ENCODE results near the gene KLB.
"Not testable (repeated sequence)": the region's sequence is repeated elsewhere in the genome, so short reads cannot be mapped to it uniquely, and the experiment has no call there.

The KLB gene

DNA sequence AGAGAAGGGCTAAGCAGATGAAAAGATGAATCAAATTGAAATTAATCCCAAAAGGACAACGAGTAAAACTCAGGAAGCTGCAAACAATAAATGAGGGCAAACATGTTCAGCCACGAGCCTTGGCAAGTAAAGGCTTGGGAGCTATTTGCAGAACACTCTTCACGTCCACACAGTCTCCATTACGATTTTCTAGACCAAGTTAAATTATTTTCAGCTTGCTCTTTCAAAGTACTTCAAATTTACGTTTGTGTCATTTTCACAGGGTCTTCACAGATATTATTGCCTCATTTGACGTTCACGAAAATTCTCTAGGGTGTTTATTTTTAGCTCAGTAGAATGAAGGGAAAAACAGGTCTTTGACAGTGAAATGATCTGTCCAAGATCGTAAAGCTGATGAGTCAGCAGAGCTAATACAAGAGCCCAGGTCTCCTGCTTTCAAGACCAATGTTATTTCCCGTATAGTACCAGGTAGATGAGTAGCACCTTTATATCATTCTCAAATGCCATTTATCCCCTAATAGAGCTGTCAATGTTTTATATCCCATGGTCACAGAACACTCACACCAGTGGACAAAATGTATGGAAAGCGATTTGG, 20.9 kb downstream of the KLB start:
- DNase-seq, result no peak

DNA sequence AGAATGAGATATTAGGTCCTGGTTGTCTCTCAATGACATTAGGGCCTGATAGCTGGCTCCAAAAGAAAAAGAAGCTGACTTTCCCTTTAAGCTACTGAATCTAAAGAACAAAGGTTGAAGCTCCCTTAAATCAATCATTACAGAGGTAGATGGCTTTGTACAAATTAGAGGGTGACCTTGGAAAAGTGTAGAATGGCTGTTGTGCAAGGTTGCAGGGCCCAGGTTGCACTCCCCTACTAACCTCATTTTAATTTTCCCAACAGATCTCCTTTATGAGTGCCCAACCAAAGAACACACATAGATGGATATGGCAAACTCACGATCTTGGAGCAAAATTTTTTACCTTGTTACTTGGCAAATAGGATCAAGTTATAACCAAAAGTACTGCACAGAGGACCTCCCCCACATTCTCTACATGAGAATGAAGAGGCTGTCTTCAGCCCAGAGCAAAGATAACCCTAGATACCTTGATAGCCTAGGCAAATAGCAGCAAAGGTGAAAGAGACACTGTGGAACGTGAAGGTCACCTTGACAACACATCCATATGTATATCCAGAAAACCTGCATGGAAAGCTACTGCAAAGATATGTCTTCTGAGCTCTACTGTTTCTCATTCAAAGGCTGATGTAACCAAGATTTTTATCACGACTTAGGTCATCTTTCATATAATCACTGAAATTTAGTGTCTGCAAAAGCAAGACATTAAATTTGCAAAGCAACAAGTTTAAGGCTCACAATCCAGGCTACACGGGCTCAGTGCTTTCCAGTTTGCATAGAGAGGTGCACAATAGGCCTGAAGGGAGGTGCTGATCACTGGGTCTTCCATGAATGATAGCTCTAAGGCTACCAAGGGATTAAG, 23.0 kb downstream of the KLB start:
- no peak for DNase-seq

- no peak for DNase-seq
These were observed 27.3 kb downstream of the KLB start for GRCh38 chr4:39433878-39434492.

GRCh38 chr4:39435659-39436563, 29.2 kb downstream of the KLB start:
- DNase-seq, result no peak

GRCh38 chr4:39441593-39441992, 34.9 kb downstream of the KLB start:
- DNase-seq, result no peak

DNA sequence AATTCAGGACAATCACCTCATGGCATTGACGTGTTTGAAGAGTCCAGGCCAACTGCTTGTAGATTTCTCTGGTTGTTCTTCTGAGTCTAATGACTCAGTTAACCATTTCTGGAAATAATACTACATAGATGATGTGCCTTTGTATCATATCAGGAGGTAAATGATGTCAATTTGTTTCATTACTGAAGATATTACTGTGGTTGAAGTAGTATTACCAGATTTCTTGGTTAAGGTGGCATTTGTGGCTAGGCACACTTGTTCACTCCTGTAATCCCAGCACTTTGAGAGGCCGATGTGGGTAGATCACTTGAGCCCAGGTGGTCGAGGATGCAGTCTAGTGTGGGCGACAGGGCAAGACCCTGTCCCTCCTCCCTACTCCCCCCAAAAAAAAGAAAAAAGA, 36.3 kb downstream of the KLB start:
- DNase-seq, result no peak

DNA sequence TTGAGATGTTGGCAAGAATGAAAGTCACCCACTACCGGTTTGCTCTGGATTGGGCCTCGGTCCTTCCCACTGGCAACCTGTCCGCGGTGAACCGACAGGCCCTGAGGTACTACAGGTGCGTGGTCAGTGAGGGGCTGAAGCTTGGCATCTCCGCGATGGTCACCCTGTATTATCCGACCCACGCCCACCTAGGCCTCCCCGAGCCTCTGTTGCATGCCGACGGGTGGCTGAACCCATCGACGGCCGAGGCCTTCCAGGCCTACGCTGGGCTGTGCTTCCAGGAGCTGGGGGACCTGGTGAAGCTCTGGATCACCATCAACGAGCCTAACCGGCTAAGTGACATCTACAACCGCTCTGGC, 39.7 kb downstream of the KLB start:
- DNase-seq, result no peak

DNA sequence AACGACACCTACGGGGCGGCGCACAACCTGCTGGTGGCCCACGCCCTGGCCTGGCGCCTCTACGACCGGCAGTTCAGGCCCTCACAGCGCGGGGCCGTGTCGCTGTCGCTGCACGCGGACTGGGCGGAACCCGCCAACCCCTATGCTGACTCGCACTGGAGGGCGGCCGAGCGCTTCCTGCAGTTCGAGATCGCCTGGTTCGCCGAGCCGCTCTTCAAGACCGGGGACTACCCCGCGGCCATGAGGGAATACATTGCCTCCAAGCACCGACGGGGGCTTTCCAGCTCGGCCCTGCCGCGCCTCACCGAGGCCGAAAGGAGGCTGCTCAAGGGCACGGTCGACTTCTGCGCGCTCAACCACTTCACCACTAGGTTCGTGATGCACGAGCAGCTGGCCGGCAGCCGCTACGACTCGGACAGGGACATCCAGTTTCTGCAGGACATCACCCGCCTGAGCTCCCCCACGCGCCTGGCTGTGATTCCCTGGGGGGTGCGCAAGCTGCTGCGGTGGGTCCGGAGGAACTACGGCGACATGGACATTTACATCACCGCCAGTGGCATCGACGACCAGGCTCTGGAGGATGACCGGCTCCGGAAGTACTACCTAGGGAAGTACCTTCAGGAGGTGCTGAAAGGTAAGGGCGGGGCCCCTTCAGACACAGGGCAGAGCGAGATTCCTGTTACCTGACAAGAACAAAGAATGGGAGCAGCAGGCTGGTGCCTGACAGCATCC, 40.3 kb downstream of the KLB start:
- peak; percentile 53 for DNase-seq

DNA sequence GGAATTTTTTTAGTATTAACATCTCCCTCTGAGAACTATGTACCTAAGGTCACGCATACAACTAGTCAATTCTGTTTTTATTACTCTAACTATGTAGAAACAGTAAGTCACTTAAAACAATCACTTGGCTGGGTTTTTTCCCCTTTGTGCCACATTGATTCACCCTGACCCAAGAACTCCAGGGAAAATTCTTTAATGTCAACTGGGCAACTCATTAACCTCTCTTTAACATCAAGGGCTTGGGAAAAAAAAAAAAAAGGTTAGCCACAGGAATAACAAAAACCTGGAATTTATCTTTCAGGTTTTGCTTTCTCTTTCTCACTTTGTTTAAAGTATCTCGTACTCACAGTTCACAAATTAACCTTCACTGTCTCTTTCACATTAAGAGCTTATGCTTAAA, 43.9 kb downstream of the KLB start:
- no peak for DNase-seq

- no peak for DNase-seq
These were observed 44.8 kb downstream of the KLB start for GRCh38 chr4:39451423-39452023.

DNA sequence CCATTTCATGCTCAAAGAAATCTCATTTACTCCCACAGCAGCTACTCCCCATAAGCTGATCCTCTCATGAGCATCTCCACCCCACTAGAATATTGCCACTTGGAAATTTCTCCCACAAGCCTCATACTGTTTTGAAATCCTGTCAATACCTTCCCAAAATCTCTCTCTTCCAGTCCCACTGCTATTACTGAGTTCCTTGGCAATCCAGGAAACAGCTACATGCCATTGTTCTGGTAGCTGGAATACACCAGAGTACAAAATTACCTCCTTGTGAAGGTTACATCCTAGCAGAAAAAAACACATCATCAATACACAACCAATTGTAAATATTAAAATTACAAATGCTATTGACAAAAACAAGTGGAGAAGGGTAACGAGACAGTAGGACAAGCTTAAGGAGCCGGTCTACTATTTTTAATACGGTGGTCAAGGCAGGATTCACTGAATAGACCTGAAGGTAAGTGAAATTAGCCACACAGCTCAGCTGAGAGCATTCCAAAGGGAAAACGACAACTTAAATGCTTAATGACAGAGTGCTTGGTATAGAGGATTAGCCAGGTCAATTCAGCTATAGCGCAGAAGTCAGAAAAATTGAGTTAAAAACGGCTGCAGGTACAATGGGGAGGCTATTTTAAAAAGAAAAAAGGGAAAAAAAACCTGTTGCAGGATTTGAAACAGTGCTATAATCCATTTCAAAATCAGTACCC, 45.6 kb downstream of the KLB start:
- no peak for DNase-seq

- no peak for DNase-seq
These were observed 46.3 kb downstream of the KLB start for GRCh38 chr4:39452860-39453587.

DNA sequence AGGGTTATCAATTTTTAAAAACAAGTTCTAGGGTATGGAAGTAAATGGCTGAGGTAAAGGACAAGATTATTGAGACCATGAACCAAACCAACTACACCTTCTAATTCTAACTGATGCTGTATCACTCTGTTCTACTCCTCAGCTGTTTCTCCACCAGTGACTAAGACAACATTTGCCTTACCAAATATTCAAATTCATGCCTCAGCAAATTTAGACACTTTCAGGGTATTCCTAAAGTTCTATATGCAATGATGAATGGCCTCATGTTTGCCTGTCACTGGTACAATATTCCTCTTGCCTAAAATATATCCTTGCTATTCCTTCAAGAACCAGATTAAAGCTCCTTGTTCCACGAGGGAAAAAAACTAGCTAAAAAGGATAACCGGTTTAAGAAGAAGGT, 47.0 kb downstream of the KLB start:
- DNase-seq, result no peak

DNA sequence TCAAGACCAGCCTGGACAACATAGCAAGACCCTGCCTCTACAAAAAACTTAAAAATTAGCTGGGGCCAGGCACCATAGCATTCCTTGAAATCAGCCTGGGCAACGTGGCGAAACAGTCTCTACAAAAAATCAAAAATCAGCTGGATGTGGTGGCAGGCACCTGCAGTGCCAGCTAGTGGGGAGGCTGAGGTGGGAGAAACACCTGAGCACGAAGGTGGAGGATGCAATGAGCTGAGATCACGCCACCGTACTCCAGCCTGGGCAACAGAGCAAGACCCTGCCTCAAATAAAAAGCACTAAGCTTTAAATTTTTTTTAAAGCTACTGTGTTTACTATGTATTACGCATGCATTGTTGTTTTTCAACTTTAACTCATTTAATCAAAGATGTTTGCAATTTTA, 48.8 kb downstream of the KLB start:
- no peak for DNase-seq

DNA sequence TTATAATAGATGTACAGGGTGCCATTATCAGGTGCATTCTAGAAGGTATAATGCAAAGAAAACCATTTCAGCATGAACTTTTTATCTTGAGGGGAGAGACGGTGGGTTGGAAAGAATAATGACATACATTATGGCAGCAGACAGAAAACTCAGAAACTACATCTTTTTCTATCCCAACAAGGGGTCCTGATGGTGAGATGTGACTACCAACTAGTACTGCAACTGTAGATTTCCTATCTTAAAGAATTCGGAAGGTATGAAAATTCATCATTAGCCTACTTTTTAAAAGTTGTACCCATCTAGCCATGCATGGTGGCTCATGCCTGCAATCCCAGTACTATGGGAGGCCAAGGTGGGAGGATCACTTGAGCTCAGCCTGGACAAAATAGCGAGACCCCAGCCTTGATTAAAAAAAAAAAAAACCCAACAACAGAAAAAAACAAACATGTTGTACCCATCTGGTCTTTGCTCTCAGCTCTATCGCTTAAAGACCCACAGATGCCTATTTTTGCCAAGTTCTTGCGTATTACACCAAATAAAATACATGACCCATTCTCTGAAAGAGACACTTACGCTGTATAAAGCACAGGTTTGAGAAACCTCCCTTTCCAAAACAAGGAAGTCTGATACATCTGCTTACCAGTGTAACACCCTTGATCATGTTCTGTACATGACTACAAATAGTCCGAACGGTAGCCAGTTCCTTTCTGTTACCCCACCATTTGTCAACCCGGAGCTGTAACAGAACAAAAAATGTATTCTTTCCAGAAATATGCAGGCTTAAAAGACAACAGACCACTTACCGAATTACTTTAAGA, 50.4 kb downstream of the KLB start:
- DNase-seq, result no peak

DNA sequence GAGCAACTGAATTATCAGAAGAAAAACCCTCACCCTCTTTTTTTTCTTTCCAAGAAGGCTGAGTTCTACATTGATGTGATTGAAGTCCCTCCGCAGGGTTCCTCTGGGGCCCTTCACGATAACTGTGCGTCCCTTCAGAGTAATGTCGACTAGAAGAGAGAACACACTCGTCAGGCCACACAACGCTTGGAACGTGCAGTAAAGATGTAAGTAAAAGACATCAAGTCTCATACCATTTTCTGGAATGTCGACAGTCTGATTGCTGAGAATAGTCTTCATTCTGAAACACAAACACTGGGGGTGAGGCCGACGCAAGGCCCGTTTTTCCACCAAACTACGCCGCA, 51.4 kb downstream of the KLB start:
- DNase-seq, result not testable (repeated sequence)

- peak; percentile 90 for DNase-seq
These were observed 52.0 kb downstream of the KLB start, which contains the start of the genes LIAS and RPL9 for GRCh38 chr4:39458505-39459300. Gene LIAS, plus strand, starts transcription at chr4:39459056. Its CDS starts 62 bp downstream, at chr4:39459118. Gene RPL9, minus strand, starts transcription at chr4:39458922. Its CDS starts 483 bp downstream, at chr4:39458439.

DNA sequence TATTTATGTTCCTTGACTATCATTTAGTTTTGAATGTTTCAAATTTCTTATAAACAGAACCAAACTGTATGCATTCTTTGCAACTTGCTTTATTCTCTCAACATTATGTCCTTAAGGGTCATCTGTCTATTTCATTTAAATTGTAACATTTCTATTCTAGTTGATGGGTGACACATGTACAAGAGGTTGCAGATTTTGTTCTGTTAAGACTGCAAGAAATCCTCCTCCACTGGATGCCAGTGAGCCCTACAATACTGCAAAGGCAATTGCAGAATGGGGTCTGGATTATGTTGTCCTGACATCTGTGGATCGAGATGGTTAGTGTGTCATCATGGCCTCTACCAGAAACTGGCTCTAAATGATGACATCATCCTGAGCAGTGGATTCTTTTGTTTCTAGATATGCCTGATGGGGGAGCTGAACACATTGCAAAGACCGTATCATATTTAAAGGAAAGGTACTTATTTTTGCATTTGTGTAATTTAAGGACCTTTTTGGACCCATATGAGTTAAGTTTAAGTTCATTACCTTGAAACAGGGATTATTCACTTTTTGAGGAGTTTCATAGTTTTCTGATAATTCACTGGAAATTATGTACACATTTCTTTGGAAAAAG, 58.3 kb downstream of the KLB start:
- no peak for DNase-seq

Measured in activated gamma-delta T cell treated with Interleukin-2 at 50 U/mL for 16 hours (primary cell).